Embryonic facial prominence (tissue), 1 donor: ENCODE data around the gene TNFRSF4.
"Not testable (repeated sequence)": the region's sequence is repeated elsewhere in the genome, so short reads cannot be mapped to it uniquely, and the experiment has no call there.

Experiments
- DNase-seq: peaks from one replicate; pipeline ENCODE4 v3.0.0-alpha.2; 2016; ENCODE audit errors: extremely low spot score

The TNFRSF4 gene

DNA sequence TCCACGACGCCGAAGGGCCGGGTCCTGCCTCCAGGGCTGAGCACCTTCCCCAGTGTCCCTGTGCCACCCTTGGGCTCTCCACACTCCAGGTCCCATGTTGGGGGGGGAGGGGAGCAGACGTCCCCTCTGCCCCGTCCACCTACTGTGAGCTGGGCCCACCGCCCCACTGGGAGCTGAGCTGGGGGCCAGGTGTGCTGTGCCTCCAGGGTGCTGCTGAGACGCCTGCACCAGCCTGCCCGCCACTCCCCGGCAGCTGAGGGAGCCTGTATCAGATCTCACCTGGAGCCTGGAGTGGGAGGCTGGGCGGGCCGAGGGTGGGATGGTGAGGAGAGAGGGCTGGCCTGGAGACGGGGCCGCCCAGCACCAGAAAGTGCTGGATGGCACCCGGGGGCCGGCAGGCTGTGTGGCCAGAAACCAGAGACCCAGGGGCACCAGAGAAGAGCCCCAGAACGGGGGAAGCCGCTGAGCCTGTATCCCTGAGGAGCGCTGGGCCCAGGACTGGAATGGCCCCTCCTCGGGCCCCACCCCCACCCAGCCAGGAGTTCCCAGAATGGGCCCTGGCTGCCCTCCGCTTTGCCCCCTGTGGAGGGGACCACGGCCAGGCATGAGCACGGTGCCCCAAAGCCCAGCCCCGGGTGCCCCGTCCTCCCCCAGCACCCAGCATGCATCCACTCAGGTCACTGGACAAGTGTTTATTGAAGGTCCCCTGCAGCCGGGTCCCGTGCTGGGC, 11.0 kb downstream of the TNFRSF4 start:
- no peak for DNase-seq

DNA sequence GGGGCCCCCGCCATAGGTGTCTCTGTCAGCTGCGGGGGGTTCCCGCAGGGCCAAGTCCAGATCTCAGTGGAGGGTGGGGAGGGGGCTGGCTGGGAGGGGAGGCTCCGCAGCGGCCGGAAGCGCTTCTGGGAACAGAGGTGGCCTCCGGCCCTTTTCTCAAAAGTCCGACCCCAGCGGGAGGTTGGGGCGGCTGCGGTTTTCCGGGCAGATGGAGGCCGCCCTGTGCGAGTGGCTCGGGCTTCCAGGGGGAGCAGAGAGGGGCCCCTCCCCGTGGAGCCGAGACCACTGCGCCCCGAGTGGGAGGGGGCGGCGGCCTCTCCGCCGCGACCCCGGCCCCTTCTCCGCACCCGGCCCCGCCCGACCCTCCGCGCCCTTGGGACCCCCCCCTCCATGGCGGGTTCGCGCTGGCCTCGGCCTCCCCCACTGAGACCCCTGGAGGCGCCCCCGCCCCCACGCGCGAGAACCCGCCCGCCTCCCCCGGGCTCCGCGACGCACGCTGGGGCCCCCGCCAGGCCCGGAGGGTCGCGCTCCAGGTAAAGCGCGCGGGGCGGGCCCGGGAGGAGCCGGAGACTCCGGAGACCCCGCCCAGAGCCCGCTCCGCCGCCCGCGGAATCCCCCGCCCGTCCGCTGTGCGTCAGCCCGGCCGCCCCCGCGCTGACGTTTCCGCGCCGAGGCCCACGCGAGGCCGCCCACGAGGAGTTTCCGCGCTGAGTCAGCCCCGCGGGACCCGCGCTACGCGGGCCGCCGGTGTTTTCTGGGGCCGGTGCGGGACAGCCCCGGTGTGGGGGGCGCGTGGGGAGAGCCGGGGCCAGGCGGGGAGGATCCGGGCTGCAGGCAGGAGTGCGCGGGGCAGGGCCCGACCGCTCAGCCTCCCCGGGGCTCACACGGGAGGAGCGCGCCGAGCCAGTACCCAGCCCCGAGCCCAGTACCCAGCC, 12.8 kb downstream of the TNFRSF4 start:
- DNase-seq: no peak

DNA sequence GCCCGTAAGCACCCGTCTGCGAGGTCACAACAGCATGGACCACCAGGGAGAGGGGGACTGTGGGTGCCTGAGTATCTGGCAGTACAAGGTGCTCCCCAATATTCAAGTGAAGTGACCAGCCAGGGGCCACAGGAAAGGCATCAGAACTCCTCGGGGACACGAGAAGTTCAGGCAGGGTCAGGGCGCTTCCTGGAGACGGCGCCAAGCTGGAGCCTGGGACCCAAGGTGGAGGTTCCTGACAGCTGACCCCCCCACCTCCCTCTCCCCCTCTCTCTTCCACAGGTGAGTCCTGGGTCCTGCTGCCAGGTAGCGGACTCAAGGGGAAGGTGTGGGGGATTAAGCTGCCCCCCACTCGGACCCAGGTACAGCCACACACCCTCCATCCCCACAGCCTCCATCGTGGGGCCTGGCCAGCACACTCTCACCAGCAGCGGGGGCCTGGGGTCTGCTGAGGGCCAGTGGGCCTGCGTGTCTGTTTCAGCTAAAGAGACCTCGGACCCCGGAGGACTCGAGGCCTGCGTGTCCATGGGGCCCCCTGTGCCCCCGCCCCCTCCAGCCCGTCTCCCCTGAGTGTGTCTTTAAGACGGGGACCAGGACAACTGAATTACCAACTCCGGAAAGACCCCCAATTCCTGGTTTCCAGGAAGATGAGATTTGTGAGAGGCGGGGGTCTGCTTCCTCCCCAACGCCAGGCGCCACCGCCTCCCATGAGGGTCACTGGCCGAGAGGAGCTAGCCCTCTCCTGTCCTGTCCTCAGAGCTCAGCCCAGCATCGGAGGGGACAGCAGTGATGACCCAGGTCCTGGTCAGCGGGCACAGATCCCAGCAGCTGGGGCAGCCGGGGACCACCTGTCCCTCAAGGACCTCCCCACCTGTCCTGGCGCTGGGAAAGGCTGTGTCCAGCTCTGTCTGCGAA, 13.7 kb downstream of the TNFRSF4 start:
- no peak for DNase-seq

DNA sequence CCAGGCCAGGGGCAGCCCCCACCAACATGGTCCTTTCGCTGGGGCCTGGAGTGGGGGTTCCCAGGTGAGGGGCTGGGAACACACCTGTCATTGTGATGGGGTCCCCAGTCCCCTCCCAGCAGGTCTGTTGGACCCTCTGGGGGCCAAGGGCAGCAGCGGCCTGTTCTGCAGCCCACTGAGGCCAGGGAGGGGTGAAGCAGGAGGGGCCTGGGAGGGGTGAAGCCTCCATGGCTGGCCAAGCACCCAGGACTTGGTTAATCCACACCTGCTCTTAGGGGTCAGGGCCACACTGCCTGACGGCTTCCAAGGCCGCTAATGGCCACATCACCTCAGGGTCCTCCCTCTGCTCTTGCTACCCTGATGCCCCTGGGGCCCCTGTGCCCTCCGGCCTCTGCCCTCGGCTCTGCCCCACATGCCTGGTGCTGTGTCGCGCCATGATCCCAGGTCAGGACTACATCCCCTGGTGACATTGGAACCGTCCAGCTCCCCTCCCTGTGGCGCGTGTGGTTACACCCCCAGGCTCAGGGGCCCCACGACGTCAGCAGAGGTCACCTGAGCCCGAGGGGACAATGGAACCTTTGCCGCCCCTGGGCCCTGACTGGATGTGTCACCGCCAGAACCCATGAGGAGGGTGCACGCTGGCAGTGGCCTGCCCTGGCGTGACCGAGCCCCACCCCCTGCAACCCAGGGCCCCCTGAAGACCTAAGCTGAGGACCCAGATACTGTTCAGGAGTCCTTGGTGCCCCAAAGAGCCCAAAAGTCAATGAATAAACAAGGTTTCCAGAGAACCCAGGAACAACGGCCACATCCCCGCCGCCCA, 14.6 kb downstream of the TNFRSF4 start:
- no peak for DNase-seq

DNA sequence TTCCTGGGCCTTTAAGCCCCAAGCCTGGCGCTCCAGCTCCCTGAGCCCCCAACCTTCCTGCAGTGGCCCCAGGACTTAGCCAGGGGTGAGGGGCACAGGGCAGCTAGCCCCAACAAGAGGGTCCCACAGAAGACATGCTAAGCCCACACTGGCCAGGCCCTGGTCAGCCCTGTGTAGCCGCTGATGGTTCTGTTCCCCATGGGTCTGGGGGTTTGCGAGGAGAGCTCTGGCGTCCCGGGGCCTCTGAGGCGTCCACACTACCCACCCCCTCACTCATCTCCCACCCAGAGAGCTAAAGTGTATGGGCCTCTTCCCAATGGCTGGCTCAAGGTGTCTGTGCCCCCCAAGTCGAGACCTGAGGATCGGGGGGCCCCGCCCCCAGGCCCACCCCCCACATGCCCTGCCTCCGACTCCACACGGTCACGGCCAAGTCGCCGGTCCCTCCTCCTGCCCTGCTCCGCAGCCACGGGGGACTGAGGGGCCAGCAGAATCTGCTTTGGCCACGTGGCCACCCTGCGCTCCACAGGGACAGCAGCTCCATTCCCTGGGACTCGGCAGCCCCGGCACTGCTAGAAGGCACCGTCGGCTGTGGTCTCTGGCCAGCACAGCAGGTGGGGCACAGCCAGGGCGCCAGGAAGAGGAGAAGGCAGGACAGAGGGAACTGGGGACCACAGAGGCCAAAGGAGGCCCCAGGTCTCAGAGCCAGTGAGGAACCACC, 15.4 kb downstream of the TNFRSF4 start:
- DNase-seq: no peak

DNA sequence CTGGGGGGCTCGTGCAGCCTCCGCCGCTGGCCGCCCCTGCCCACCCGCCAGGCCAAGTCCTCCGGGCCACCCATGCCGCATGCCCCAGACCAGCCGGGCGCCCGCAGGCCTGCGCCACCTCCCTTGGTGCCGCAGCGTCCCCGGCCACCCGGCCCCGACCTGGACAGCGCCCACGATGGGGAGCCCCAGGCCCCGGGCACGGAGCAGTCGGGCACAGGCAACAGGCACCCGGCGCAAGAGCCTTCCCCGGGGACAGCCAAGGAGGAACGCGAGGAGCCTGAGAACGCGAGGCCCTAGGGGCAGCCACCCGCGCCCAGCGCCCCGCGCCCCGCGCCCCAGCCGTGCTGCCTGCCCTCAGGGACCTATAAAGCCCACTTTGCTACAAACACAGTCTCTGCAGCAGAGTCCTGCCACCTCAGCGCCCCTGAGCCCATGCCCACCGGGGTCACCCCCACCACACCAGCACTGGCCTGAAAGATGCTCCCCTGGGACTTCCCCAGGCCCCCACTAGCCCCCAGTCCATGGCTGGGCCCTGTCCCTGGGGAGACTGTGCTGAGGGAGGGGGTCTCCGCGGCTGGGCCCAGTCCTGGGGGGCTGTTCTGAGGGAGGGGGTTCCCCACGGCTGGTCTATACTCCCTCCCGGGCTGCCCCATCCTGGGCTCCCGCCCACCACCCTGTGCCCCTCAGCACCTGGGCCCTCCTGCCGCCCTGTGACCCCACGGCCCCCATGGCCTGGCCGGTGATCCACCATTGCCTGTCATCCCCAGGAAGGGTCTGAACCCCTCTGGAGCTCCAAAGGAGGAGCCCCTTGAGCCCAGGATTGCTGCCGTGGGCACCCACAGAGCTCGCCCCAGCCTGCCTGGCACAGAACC, 16.2 kb downstream of the TNFRSF4 start:
- no peak for DNase-seq

DNA sequence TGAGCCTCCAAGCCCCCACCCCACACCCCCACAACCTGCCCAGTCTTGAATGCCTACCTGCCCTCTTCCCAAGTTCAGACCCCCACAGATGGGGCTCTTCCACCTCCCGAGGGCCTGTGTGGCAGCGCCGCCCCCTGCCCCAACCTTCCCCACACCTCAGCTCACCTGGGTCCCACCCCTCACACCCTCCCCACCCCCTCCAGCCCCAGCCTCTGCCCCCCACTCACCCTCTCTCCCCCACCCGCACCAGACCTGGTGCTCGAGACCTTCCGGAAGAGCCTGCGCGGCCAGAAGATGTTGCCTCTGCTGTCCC, 16.8 kb downstream of the TNFRSF4 start:
- DNase-seq: no peak

DNA sequence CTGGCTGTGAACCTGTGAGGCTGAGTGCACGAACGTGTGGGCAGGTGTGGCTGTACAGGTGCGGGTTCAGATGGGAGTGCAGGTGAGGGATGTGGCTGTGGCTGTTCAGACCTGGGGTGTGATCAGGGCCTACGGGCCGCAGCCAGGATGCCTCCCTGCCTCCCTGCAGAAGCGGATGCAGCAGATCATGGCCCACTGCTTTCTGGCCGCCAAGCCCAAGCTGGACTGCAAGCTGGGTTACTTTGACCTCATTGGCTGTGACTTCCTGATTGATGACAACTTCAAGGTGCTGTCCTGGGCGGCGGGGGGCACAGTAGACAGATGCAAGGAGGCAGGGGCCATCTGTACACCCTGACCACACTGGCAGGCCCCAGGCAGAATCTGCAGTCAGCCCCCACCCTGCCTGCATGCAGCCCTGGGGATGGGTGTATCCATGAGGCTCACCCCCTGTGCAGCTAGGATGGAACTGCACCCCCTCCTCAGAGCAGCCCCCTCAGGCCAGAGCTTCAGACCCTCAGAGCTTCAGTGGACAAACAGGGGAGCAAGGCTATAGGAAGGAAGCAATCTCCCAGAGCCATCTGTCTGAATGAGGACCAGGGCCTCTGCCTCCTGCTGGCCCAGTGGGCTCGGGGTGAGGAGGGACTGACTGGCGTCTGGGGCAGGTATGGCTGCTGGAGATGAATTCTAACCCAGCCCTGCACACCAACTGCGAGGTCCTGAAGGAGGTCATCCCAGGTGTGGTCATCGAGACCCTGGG, 17.3 kb downstream of the TNFRSF4 start:
- no peak for DNase-seq

DNA sequence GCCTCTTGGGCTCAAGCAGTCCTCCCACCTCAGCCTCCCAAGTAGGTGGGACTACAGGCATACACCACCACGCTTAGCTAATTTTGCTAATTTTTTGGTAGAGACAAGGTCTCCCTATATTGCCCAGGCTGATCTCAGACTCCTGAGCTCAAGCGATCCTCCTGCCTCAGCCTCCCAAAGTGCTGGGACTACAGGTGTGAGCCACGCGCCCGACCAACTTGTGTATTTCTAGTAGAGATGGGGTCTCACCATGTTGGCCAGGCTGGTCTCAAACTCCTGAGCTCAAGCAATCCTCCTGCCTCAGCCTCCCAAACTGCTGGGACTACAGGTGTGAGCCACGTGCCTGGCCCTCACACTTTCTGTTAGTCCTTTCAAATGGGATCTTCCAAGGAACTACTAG, 18.2 kb downstream of the TNFRSF4 start:
- DNase-seq: not testable (repeated sequence)

DNA sequence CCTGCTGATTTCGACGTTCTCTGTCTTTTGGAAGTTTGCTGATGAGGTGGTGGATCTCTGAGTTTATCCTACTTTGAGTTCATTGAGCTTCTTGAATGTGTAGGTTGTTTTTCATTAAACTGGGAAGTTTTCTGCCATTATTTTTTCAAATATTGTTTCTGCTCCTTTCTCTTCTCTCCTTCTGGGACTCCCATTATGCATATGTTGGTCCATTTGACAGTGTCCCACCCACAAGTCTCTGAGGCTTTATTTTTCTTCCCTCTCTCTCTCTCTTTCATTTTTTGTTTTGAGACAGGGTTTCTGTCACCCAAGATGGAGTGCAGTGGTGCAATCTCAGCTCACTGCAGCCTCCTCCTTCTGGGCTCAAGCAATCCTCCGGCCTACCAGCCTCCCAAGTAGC, 19.2 kb downstream of the TNFRSF4 start:
- DNase-seq: no peak

DNA sequence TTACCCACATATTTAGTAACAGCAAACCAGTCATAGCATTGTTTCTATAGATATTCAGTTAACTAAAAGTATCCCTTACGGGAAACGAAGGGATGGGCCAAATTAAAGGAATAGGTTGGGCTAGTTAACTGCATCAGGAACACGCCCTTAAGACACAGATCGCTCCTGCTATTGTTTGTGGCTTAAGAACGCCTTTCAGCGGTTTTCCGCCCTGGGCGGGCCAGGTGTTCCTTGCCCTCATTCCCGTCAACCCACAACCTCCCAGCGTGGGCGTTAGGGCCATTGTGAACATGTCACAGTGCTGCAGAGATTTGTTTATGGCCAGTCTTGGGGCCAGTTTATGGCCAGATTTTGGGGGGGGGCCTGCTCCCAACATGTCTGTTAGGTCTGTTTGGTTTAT, 22.2 kb downstream of the TNFRSF4 start:
- DNase-seq: no peak

DNA sequence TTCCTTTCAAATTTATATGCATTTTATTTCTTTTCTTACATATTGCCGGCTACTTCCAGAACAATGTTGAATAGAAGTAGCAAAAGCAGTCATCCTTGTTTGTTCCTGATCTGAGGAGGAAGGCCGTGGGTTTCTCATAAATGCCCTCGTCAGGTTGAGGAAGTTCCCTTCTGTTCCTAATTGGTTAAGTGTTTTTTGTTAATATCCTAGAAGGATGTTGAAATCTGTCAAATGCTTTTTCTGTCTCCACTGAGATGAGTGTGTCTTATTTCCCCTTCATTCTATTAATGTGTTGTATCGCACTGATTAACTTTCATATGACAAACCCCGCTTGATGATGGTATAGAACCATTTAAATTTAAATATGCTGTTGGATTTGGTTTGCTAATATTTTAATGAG, 24.8 kb downstream of the TNFRSF4 start:
- no peak for DNase-seq

DNA sequence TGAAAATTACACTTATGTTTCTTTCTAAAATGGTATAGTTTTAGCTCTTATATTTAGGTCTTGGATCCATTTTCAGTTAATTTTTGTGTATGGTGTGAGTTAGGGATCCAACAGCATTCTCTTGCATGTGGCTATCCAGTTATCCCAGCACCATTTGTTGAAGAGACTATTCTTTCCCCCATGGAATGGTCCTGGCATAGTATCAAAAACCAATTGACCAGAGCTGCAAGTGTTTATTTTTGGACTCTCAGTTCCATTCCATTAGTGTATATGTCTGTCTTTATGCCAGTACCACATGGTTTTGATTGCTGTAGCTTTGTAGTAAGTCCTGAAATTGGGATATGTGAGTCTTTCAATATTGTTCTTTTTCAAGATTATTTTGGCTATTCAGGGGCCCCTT, 26.0 kb downstream of the TNFRSF4 start:
- DNase-seq: no peak

DNA sequence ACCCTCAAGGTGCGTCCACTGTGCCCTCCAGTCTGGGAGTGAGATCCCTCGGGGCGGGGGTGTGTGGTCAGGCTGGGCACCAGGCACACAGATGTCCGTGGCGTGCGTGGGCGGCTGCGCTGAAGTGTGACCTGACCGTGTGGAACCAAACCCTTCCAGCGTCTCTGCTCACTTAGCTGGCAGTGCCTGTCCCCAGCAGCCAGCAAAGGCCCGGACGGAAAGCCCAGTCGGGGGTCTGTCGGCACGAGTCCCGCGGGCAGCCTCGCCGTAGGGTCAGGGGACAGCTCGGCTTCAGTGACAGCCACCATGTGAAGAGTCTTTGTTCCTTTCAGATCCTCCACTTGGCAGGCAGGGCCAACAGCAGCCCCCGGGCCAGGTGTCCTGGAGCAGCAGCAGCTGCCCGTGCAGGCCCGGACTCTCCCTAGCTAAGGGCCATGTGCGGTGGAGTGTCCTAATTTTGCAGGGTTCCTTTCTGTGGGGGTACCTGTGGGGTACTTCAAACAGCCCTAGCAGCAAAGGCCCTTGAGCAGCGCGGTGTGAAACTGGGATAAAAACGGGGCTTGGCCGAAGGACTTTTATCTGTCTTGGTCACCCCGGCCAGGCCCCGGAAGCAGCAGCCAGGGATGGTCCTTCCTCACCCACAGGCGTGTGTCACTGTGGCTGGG, 28.7 kb downstream of the TNFRSF4 start:
- no peak for DNase-seq

DNA sequence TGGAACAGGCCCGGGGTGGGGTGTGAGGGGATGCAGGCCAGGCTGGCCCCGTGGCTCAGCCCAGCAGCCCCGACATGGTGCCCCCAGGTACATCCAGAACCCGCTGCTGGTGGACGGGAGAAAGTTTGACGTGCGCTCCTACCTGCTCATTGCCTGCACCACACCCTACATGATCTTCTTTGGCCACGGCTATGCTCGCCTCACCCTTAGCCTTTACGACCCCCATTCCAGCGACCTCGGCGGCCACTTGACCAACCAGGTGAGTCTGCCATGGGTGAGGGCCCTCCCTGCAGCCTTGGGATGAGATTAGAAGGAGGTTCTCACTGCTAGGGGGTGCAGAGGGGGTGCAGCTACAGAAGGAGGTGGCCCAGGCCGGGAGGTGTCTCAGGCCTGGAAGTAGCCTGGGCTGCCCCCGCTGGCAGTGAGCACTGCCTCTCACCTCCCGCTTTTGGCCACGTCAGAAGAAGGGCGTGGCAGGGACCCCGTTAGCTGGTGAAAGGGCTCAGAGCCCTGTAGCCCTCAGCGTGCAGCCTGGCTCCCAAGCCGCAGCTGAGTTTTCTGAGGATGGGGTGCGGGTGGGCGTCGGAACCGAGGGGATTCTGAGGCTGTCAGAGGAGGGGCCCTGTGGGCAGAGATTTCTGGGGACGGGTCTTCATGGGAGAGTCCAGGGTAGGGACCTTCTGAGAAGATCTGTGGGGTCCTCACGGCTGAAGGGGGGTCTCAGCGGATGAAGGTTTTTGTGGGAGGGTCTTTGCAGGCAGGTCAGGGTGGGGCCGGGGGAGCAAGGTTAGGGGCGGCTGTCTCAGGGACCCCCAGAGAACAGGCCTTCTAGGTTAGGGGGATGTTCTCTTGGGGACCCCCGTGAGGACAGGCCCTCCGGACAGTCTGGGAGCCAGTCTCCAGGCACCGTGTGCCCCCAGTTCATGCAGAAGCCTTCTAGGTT, 29.8 kb downstream of the TNFRSF4 start:
- DNase-seq: no peak

DNA sequence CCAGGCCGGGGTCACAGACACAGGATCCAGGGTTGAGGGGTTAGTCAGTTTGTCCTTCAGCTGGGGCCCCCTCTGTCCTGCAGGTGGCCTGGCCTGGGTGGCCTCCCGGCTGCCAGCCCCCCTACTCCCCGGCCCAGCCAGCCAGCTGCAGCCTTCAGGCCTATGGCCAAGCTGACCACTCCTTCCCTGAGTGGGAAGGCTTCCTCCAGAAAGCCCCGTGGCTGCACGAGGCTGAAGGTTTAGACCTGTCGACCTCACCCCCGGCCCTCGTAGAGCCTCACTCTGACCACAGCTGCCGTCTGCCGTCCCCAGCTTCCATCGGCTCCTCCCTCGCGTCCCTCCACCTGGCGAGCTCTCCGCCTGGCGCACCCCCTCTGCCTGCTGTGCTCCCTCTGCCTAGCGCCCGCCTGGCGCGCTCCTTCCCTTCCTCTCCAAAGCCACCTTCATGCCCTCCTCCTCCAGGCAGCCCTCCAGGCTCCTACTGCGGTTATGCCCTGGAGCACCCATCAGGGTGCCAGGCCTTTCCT, 30.7 kb downstream of the TNFRSF4 start:
- DNase-seq: no peak
